ENCODE data around the gene EXOC3. TPM values are rescaled to one million over a fixed set of nuclear protein-coding genes. Genes with fewer than 3 reads are reported as not detected.

The EXOC3 gene
- total RNA-seq, 1 donor from 2014 or later = 43.3 TPM

DNA sequence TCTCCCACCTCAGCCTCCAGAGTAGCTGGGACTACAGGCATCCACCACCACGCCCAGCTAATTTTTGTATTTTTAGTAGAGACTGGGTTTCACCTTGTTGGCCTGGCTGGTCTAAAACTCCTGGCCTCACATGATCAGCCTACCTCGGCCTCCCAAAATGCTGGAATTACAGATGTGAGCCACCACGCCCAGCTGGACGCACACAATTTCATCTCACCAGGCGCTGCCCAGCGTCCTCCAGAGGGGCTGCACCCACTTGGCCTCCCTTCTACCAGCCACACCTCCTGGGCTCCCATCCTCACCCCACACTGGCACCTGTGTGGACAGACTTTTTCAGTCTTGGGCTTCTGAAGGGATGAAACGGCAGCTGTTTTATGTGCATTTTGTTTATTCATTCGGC, 3.8 kb upstream of the EXOC3 start:
- no peaks in the 10 kb centered on the region for H3K27me3 Mint-ChIP-seq (ENCODE audit: low read depth)
- H3K4me3 Mint-ChIP-seq (ENCODE audit: unreplicated experiment) = no peak overlapping the region
- no peaks in the 10 kb centered on the region for H3K36me3 Mint-ChIP-seq (ENCODE audit: low read depth)
- H3K9me3 Mint-ChIP-seq (ENCODE audit: low read depth) = no peaks in the 10 kb centered on the region
- no peak for DNase-seq (ENCODE audit: low spot score)
- peaks cover 23% of the 10 kb centered on the region for H3K4me1 Mint-ChIP-seq (ENCODE audit: low read depth)
- TF ChIP-seq, protein P1, sequence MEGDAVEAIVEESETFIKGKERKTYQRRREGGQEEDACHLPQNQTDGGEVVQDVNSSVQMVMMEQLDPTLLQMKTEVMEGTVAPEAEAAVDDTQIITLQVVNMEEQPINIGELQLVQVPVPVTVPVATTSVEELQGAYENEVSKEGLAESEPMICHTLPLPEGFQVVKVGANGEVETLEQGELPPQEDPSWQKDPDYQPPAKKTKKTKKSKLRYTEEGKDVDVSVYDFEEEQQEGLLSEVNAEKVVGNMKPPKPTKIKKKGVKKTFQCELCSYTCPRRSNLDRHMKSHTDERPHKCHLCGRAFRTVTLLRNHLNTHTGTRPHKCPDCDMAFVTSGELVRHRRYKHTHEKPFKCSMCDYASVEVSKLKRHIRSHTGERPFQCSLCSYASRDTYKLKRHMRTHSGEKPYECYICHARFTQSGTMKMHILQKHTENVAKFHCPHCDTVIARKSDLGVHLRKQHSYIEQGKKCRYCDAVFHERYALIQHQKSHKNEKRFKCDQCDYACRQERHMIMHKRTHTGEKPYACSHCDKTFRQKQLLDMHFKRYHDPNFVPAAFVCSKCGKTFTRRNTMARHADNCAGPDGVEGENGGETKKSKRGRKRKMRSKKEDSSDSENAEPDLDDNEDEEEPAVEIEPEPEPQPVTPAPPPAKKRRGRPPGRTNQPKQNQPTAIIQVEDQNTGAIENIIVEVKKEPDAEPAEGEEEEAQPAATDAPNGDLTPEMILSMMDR (IDR thresholded peaks at IDR 0.05) = no peak
- no peak overlapping the region for H3K27ac Mint-ChIP-seq (ENCODE audit: unreplicated experiment)

DNA sequence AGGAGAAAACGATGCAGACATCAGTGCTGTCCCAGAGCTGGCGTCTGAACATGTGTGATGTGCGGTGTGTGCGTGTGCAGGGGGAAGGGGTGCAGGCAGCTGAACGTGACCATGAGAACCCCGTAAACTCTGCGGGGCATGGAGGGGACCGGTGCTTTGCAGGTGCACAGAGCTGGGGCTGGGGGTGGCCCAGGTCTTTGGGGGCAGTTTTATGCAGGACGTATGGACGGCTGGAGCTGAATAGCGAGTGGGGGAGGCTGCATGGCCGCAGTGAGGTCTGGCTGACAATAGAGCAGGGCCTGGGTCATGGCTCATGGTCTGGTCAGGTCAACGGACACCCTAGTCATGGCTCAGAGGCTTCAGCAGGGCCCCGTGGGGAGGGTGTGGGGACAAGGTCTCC, 3.3 kb upstream of the EXOC3 start:
- Mint-ChIP-seq H3K9me3 (ENCODE audit: low read depth) (no peaks in the 10 kb centered on the region), H3K4me3 (ENCODE audit: unreplicated experiment) (no peak overlapping the region), H3K27ac (ENCODE audit: unreplicated experiment) (no peak overlapping the region), H3K27me3 (ENCODE audit: low read depth) (no peaks in the 10 kb centered on the region), H3K36me3 (ENCODE audit: low read depth) (no peaks in the 10 kb centered on the region), H3K4me1 (ENCODE audit: low read depth) (peaks cover 27% of the 10 kb centered on the region)
- TF ChIP-seq, protein P1 (IDR thresholded peaks at IDR 0.05) = no peak
- no peak for DNase-seq (ENCODE audit: low spot score)

DNA sequence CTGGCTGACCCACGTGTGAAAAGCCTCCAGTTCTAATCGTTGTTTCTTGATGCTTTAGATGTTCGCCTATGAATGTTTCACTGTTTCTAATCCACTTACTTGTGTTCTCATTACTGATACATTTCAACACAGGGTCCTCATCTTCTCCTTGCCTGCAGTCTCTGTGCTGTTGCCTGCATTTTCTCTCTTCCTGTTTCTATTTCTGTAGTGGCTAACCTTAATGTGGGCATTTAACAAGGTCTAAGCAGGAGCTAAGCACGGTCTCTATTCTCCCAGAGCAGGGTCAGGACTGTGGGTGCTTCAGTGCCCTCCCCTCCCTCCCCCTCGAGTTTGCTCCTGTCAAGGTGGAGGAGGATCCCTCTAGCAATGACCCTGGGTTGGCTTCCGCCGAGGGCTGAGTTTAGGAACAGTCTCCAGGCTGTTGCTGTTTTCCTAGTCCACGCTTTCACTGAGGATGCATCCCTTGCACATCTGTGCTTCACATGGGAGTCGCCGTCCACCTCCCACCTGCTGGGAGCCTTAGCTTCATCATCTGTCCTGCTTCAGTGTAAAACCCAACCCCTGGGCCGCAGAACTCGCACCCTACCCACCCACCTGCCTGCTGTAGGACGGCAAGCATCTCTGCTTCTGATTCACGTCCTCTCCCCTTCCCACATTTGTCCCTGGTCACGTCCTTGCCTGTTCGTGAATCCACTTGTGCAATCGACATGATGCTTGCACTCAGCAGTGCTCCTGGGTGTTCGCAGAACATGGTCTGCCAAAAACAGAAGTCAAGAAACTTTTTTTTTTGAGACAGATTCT, 2.4 kb upstream of the EXOC3 start:
- Mint-ChIP-seq H3K27me3 (ENCODE audit: low read depth) (no peaks in the 10 kb centered on the region), H3K4me1 (ENCODE audit: low read depth) (peaks cover 31% of the 10 kb centered on the region), H3K9me3 (ENCODE audit: low read depth) (no peaks in the 10 kb centered on the region), H3K36me3 (ENCODE audit: low read depth) (peaks cover 2% of the 10 kb centered on the region), H3K27ac (ENCODE audit: unreplicated experiment) (no peak overlapping the region), H3K4me3 (ENCODE audit: unreplicated experiment) (no peak overlapping the region)
- TF ChIP-seq, protein P1 (IDR thresholded peaks at IDR 0.05) = no peak
- no peak for DNase-seq (ENCODE audit: low spot score)

DNA sequence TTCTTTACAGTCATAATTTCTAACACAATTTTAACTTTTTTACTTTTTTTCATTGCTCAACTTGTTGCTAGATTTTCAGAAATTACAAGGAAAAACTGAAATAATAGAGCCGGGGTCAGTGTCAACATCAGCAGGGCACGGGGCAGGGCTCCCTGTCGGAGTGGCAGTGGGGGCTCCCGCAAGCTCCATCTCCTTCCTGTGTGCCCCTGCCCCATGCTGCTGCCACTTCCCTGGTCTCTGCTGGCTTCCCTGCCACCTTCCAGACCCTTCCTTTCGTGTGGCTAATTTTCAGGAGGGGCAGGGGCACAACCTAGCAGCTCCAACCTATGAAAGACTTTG, 1.0 kb upstream of the EXOC3 start:
- peaks cover 6% of the 10 kb centered on the region for H3K36me3 Mint-ChIP-seq (ENCODE audit: low read depth)
- H3K27ac Mint-ChIP-seq (ENCODE audit: unreplicated experiment) = peak overlapping the region; percentile 89
- no peak for DNase-seq (ENCODE audit: low spot score)

DNA sequence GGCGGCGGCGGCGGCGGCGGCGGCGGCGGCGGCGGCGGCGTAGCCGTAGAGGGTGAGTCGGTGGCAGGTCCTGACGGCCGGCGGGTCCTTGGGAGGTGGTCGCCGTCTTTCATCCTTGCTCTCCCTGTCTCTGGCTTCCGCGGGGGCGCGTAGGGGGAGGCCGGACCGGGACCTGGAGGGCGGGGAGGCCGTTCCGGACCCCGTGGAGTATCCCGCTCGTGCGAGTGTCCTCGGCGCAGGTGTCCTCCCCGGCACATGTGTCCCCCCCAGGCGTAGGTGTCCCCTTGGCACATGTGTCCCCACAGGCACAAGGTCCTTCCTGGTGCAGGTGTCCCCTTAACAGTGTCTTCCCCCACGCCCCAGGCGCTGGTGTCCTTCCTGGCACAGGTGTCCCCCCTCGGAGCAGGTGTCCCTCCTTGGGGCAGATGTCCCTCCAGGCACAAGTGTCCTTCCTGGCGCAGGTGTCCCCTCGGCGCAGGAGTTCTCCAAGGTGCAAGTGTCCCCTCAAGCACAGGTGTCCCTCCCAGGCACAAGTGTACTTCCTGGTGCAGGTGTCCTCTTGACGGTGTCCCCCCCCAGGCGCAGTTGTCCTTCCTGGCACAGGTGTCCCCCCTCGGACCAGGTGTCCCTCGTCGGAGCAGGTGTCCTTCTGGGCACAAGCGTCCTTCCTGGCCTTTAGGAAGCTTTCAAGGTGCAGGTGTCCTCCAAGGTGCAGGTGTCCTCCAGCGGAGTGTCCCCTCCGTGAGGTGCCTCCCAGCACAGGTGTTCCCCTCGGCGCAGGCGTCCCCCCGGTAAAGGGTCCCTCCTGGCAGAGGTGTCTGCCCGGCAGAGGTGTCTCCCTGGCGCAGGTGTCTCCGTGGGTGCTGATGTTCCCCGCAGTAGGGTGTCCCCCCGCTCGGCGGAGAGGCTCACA, 519 bp downstream of the EXOC3 start:
- H3K9me3 Mint-ChIP-seq (ENCODE audit: low read depth) = no peaks in the 10 kb centered on the region
- peaks cover 38% of the 10 kb centered on the region for H3K4me1 Mint-ChIP-seq (ENCODE audit: low read depth)
- H3K27me3 Mint-ChIP-seq (ENCODE audit: low read depth) = no peaks in the 10 kb centered on the region
- peak overlapping the region; percentile 97 for H3K4me3 Mint-ChIP-seq (ENCODE audit: unreplicated experiment)
- peaks cover 18% of the 10 kb centered on the region for H3K36me3 Mint-ChIP-seq (ENCODE audit: low read depth)
- DNase-seq (ENCODE audit: low spot score) = no peak
- peak overlapping the region; percentile 27 for H3K27ac Mint-ChIP-seq (ENCODE audit: unreplicated experiment)
- TF ChIP-seq, protein P1 (IDR thresholded peaks at IDR 0.05) = no peak

More for the DNA sequence above, 1.0 kb upstream of the EXOC3 start:
- no peaks in the 10 kb centered on the region for H3K27me3 Mint-ChIP-seq (ENCODE audit: low read depth)
- H3K4me1 Mint-ChIP-seq (ENCODE audit: low read depth) = peaks cover 38% of the 10 kb centered on the region
- peak overlapping the region; percentile 97 for H3K4me3 Mint-ChIP-seq (ENCODE audit: unreplicated experiment)
- TF ChIP-seq, protein P1 (IDR thresholded peaks at IDR 0.05) = no peak
- no peaks in the 10 kb centered on the region for H3K9me3 Mint-ChIP-seq (ENCODE audit: low read depth)
